ENCODE measurements around the gene GAS7.

The GAS7 gene

DNA sequence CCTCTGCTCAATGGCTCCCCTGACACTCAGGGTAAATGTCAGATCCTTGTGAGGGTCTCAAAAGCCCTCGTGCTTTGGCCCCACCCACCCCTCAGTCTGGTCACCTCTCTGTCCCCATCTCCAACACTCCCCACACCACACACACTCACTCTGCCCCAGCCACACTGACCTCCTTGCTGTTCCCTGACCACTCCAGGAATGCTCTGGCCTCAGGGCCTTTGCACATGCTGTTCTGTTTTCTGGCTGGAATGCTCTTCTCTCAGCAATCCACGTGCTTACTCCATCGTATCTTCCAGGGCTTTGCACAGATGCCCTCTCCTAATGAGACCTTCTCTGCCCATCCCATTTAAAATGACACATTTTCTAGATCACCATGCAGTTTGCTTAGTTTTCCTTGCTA is 28.2 kb downstream of the GAS7 start:
- no peak for DNase-seq

DNA sequence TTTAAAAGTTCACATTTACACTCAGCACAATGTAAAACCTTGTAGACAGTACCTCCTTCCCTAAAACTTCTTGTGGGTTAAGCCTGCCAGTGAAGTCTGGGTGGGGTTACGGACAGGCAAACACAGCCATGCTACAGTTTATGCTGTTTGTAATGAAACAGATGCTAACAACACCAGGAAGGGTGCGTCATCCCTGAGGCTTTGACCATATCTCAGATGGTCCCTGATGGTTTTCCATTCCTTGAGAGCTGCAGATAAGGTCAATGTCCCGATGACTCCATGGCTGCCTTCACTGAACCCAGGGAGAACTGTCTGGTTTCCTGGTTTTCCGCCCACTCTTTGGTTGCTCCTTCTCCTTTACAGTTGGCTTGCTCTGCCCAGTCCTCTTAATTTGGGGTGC is 29.1 kb downstream of the GAS7 start:
- DNase-seq, result no peak

DNA sequence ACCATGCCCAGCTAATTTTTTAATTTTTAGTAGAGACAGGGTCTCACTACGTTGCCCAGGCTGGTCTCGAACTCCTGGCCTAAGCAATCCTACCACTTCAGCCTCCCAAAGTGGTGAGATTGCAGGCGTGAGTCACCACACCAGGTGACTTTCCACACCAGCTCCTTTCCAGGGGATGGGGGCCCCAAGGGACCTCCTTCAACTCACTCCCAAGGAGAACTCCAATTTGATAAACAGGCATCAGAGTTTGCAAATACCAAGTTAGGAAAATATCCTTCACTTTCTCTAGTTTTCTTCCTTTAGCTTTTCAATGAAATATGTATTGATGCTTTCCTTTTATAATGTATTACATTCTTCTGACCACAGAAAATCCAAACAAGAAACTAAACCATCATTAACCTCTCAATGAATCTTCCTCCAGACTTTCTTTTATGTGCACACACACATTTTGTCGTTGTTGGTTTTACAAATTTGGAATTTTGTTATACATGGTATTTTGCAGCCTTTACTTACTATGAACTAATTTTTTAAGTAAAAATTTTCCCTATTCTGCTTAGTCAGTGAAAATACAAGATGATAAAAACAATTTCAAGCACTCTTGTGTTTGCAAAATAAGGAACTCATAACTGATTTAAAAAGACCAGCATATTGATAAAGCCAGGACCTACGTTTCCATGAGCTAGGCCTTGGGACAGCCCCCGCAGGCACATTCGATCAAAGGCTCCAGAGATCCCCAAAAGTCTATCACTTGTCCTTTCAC is 32.0 kb downstream of the GAS7 start:
- DNase-seq, result no peak

DNA sequence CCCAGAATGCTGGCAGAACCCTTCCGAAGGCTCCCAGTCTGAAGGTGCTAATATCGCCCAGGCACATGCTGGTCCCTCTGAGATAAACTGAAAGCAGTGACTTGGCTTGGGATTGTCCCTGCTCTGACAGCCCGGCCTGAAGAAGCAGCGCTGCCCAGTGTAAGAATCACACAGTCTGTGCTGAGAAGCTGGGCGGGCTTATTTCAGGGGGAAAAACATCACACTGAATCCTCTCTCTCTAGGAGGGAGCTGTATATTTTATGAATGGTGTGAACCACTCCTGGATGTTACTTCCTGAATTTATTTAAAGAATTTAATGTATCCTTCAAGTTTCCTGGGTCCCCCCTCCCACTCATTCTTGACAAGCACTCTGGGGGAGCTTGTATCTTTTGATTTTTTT is 36.3 kb downstream of the GAS7 start:
- DNase-seq, result no peak

DNA sequence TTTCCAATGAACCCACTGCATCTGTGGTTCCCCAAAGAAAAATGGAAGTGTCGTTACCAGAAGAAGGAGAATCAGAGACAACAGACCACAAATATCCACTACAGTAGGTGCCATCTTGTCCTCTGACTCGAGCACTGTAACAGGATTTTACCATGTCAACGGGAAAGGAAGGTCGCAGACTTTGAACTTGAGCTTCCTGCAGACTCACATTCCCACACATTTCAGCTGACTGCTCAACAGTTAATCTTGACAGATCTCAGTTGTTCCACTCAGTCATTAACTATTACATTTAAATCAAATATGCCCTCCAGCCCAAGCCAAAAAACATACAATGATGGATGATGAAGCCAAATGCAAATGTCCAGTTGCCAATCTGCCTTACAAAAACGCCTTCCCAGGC is 37.0 kb downstream of the GAS7 start:
- DNase-seq, result no peak

DNA sequence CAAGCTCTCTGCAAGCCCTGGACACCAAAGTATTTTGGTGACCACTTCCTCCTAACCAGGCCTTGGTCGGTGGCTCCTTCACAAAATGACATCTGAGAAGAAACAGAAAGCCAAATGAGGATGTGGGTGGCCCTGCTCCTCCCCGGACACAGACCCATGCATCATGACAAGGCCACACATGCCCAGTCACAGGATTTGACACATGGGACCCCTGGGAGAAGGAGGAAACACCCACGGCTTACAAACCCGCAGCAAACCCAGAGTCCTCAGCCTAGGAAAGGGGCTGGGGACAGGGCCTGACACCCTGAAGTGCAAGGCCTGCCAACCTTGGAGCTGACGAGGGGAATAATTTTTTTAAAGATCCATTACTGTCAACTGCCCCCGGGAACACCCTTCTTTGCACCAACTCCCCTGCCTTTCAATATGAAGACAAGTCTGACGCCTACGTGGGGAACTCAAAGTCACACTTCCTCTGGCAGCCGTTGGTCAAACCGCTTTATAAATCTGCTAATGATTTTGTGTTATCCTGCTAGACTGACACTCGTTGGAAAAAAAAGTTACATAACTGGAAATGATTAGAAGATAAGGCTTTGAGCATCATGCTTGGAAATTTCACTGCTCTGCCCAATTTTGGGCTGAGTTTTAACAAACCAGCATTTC is 41.3 kb downstream of the GAS7 start:
- no peak for DNase-seq

DNA sequence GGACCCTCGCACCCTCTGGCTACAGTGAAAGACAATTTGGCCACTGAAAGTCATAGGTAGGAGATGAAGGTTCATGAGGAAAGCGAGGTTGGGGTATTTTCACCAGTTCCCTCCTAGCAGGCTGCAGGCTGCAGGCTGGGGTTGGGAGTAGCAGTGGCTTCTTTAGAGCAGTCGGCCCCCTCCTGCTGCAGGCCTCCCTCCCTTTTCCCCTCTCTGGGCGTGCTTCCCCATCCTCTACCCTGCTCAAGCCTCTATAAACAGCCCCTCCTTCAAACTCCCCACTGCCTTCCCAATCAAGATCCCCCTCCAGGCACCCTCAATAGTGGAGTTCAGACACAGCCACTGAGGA is 41.8 kb downstream of the GAS7 start:
- DNase-seq, result no peak

DNA sequence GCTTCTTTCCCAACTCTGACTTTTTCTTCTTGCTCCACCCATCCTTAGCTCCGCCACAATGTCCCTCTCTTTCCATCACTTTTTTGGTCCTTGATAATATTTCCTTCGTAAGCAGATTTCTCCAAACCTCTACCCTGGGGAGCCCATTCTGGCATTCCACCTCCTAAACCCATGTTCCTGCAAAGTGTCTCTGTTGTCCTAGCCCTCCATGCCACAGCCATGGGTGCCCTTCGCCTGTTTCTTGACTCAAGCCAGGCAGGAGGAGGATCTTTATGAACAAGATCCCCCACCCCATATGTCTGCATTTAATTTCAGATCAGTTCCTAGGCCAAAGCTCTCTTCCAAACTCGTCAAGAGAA is 42.4 kb downstream of the GAS7 start:
- no peak for DNase-seq

DNA sequence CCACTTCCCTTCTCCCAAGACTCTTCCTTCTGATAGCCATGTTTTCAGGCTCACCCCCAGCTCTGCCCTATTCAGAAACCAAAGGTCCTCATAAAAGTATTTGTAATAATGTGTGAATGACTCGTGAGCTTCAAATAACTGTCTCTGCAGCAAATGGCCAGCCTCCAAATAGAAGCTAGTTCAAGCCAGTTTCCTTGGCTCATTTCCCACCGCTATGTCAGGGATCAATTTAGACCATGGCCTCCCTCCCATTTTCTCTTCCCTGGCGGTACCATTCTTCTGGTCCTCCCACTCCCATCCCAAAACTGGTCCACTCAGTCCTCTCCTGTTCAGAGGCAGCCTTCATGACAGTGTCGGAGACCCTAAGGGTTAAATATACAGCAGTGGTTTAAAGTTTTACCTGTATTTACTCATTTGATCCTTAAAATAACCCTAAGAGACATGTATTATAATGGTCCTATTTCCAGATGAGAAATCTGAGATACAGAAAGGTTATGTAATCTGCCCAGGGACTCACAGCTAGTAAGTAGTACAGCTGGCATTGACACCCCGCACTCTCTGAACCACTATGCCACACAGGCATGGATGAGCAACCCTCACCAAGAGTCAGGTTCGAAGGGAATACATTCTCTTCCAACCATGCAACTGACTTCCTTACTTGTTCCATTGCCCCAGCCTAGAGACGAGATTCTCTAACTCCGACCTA is 42.9 kb downstream of the GAS7 start:
- DNase-seq, result no peak

DNA sequence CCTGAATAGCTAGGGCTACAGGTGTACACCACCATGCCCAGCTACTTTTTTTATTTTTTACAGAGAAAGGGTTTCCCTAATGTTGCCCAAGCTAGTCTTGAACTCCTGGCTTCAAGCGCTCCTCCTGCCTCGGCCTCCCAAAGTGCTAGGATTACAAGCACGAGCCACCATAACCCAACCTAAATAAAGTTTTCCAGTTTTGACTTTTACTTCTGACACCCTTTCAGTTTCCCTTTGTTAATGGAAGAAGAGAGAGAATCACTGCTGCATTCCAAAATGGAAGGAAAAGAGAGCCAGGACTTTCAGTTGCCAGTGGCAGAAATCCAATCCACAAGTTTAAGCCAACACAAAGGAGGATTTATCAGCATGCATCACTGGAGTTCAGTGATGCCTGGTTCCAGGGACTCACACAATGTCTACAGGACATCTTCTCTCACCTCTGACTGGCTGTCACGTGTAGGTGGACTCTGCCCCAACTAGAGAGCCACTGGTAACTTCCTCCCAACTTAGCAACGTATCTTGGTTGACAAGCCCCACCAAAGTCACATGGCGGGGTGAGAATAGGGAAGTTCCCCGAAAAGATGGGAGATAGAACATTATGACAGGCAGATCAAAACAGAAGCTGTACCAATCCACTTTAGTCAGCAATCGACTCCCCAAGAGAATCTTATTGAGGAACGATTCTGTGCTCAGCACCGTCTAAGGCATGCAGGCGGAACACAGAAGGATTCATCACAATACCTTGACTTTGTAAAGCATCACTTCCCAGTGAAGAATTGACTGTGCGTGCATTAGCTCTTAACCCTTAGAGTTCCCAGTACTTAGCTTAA is 46.5 kb downstream of the GAS7 start:
- no peak for DNase-seq

DNA sequence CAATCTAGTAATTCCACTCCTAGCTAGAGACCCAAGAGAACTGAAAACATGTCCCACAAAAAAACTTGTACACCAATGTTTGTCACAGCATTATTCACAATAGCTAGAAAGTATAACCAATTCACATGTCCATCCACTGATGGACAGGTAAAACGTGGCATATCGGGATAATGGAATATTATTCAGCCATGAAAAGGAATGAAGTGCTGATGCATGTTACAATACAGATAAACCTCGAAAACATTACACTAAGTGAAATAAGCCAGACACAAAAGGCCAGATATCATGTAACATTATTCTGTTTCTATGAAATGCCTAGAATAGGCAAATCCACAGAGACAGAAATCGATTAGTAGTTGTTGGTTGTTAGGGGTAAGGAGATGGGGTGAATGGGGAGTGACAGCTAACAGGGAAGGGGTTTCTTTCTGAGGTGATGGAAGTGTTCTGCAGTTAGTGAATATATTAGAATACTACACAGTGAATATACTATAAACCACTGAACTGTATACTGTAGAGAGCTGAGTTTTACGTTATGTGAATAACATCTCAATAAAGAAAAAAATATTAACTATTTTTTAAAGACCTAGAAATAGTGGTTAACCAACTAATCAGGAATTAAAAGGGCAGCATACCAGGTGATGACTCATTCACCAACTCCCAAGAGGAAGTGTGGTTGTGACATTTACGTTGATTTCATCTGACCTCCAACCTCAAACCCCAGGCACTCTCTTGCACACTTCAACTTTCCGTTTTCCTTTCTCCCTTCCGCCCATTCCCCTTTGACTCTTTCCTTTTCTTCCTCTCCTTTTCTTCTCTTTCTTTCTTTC is 48.6 kb downstream of the GAS7 start:
- no peak for DNase-seq

DNA sequence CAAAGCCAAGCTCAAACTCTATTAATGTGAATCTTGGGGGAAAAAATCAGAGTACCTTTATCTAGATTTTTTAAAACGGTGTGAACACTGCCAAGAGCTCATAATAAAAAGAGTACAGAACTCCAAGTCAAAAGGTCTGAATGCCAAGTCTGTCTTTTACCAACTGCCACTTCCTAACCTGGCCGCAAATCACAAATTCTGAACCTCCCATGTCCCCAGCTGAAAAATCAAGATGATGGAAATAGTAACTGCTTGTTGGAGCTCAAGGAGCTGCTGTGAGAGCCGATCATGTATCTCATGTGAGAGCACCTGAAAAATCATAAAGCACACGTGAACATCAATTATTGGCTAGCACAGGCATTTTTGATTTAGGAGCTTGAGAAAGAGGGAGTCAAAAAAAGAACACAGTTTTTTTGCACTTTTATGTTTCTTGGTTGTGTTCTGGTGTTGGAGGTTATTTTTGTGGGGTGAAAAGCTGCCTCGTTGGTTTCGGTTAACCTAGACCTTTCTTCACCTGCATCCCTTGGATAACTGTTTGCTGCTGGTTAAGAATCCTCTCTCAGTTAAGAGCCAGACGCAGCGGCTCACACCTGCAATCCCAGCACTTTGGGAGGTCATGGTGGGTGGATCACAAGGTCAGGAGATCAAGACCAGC is 50.5 kb downstream of the GAS7 start:
- no peak for DNase-seq

DNA sequence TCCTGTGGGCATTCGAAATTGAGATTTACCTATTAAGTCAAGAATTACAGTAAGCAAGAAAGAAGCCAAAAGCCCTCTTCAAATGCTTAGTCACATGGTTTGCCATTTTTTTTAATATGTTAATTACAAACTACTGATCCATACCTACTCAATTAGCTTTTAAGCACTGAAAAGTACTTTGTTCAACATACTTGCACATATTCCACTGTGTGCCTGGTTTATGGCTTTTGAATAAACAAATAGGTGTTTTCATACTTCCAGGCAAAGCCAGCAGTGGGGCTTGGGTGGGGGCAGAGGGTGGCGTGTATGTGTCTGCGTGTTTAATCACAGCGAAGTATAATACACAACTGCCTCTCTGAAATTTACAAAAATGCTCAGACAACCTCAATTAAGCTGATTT is 51.4 kb downstream of the GAS7 start:
- DNase-seq, result no peak

DNA sequence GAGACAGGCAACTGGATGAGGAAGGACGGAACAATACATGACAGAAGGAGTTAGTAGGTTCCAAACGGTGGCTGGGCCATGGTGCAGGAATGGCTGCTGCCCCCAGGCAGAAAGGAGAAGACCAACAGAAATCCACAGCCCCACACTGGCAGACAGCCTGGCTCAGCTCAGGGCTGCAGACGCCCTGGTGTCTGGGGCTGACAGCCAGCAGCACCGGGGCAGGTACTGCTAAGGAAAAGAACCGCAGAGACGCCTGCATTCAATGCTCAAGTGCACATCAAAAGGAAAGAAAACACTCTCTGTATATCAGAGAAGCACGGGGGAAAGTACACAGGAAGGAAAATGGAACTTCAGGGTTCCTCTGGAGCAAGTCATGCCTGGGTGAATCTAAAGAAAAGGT is 53.4 kb downstream of the GAS7 start:
- DNase-seq, result no peak

DNA sequence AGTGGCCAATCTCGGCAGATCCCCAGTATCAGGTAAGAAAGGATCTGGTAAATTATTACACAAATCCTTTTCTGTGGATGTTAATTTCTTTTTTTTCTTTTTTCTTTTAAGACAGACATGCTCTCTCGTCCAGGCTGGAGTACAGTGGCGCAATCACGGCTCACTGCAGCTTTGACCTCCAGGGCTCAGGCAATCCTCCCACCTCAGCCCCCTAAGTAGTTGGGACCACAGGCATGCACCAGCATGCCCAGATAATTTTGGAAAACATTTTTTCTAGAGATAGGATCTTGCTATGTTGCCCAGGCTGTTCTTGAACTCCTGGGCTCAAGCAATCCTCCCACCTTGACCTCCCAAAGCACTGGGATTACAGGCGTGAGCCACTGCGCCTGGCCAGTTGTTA is 54.0 kb downstream of the GAS7 start:
- no peak for DNase-seq

DNA sequence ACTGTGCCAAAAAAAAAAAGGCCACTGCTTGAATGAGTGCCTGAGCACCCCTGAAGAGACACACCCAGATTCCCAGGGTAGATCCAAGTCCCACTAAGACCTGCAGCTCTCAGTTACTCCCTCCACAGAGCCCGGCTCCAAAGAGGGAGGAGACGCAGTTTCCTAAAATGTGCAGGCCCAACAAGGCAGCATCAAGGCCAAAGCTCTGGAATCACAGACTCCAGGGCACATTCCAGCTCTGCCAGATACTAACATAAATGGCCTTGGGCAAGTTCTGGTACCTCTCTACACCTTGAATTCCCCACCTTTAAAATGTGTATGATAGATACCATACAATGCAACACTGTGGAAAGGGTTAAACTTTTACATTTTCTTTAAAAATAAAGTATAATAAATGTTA is 57.0 kb downstream of the GAS7 start:
- no peak for DNase-seq

DNA sequence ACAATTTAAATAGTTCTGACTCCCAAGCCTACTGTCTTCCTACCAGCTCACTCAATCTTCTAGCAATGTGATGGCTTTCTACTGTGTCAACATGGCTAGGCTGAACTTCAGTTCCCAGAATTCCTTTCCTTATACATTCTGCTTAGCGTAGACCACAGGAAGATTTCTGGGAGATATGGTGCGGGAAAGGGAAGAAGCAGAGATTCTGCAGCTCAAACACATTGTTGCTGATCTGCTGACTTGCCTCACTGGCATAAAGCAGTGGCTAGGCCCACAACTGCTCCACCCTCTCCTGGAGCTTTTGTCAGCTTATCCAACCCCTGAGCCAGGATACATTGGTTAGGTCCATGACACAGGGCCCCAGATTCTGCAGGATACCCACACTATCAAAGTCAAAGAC is 58.8 kb downstream of the GAS7 start:
- DNase-seq, result no peak

DNA sequence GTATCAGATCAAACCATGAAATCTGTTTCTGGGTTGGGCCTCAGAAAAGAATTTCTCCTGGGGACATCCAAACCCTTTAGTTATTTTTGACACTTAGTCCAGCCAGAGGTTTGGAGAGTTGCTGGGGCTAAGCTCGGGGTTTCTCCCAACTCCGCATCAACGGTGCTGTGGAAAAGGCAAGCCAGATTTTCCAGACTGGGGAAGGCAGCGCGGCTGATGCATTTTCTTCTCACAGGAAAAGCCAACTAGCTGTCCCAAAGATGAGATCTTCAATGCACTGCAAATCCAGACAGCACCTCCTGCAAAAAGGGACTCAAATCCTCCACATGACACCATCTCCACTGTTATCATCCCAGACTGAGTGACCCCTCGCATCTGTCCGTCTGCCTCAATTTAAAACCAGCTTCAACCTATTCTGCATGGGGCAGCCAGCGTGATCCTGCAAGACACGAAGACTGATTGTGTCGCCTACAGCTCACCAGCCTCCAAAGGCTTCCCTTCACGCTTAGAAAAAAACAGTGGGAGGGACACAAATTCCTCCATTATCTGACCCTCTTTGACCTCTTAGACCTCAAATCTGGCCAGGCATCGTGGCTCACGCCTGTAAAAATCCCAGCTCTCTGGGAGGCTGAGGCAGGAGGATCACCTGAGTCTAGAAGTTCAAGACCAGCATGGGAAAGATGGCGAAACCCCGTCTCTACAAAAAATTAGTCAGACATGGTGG is 62.0 kb downstream of the GAS7 start:
- DNase-seq, result no peak

DNA sequence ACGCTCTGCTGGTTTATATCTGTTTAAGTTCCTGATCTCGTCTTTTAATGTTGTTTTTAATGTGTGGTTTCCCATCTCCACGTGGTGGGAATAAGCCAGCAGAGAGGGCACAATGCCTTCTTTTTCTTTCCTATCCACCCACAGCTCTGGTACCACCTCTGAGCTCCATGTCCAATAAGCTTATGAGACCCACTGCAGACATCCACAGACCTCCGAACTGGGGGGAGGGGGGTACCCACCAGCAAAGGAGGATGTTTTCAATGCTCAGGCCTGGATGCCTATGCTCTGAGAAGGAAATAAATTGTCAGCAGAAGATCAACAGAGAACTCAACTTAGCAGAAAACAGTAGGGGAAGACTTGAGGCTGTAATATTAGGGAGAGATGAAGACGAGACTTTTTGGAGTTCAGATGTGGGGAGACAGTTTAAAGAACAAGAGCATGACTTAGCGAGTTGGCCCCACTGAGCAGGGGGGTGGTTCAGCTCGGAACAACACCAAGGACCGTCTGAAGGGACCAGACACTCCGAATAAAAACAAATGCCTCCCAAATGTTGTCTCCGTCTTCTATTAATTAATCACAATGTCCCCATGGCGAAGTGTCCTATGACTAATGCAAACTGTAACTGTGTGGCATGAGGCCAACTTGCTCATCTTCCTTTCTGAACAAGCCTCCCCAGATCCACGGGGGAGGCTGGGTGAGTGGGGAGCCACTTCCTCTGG is 62.7 kb downstream of the GAS7 start:
- no peak for DNase-seq

DNA sequence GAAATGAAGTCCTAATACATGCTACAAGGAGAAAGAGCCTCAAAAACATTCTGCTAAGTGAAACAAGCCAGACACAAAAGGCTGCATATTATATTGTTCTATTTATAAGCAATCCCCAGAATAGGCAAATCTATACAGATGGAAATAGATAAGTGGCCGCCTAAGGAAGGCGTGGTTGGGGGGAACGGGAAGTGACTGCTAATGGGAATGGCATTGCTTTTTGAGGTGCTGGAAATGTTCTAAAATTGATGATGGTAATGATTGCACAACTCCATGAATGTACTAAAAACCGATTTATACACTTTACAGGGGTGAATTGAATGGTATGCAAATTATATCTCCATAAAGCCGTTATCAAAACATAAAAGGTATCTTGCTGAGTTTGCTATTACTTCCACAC is 67.7 kb downstream of the GAS7 start:
- no peak for DNase-seq

DNA sequence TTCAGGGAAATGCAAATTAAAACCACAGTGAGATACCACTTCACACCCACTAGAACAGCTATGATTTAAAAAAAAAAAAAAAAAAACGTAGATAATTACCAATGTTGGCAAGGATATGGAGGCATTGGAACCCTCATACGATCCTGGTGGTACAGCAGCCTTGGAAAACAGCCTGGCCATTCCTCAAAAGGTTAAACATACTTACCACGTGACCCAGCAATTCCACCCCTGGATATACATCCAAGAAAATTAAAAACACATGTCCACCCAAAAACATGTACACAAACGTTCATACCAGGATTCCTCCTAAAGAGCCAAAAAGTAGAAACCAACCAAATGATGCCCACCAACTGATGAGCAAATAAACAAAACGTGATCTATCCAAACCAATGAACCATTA is 68.1 kb downstream of the GAS7 start:
- DNase-seq, result no peak
